PC-9 (cell line): Measurements from ENCODE around the gene CD247.

Experiments used
- CTCF ChIP-seq: fragments of 200-600 bp; sonication (generic); conservative IDR thresholded peaks from 2 replicates; pipeline ENCODE4 v1.6.1; 2017; ENCODE audit warnings: mixed run types, antibody characterized with exemption, mild to moderate bottlenecking, moderate library complexity
- EZH2 ChIP-seq: fragments of 200-600 bp; sonication (generic); IDR thresholded peaks from 2 replicates; pipeline ENCODE4 v1.8.0; 2017; ENCODE audit warnings: antibody characterized with exemption, low read depth

- TF ChIP-seq CTCF (no peak), EZH2 (no peak)
These were observed 91.6 kb downstream of the CD247 start for GRCh38 chr1:167426716-167427115.
